ENCODE measurements around the gene USP10. TPM values are rescaled to one million over a fixed set of nuclear protein-coding genes. Genes with fewer than 3 reads are reported as not detected.

The USP10 gene
- total RNA-seq, 2 experiments from 2014 or later = 65.9 to 134 TPM

DNA sequence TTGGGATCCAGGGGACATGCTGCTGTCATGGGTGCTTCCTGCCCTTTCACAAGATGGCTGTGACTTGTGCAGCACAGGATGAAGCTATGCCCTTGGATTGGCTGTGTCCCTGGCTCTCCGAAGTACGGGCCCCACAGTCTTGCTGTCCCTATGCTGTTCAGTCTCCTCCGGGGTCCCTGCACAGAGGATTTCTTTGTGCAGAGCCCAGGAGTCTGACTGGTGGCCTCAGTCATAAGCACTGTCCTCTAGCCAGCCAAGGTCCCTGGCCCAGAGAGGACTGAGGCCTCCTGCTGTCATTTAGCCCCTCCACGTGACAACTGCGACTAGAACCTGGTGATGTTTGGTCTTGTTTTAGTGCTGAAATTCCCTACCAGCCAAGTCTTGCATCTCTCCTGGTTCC is 77.6 kb downstream of the USP10 start:
- DNase-seq (ENCODE audit: low spot score) = no peak
- Histone ChIP-seq H3K36me3 (ENCODE audit: insufficient read depth, low read length) (peaks cover 88% of the 10 kb centered on the region), H3K9me3 (ENCODE audit: low read length) (no peaks in the 10 kb centered on the region), H3K27ac (ENCODE audit: low read depth, low read length, poor library complexity, severe bottlenecking) (no peak overlapping the region), H4K20me1 (ENCODE audit: insufficient read depth, low read length) (no peaks in the 10 kb centered on the region), H3K4me2 (ENCODE audit: low read length) (no peak overlapping the region), H3K9me2 (ENCODE audit: insufficient read depth, low read length) (no peaks in the 10 kb centered on the region), H3K4me3 (ENCODE audit: low read depth, low read length, poor library complexity, severe bottlenecking) (no peak overlapping the region), H2AFZ (ENCODE audit: low read length) (no peak overlapping the region), H3K79me2 (ENCODE audit: insufficient read depth, low read depth, low read length) (no peaks in the 10 kb centered on the region), H3K4me1 (ENCODE audit: insufficient read depth, low read length, poor library complexity, severe bottlenecking) (no peaks in the 10 kb centered on the region)
- no TSS peak for BruUV-seq (replicated peaks)
- ChIA-PET POLR2A (no interaction called here), CTCF (ENCODE audit: unreplicated experiment) (no interaction called here)
- TF ChIP-seq EZH2phosphoT487 (IDR thresholded peaks at IDR 0.05; ENCODE audit: borderline replicate concordance, low read depth, low read length) = no peak
- TF ChIP-seq, protein P1, sequence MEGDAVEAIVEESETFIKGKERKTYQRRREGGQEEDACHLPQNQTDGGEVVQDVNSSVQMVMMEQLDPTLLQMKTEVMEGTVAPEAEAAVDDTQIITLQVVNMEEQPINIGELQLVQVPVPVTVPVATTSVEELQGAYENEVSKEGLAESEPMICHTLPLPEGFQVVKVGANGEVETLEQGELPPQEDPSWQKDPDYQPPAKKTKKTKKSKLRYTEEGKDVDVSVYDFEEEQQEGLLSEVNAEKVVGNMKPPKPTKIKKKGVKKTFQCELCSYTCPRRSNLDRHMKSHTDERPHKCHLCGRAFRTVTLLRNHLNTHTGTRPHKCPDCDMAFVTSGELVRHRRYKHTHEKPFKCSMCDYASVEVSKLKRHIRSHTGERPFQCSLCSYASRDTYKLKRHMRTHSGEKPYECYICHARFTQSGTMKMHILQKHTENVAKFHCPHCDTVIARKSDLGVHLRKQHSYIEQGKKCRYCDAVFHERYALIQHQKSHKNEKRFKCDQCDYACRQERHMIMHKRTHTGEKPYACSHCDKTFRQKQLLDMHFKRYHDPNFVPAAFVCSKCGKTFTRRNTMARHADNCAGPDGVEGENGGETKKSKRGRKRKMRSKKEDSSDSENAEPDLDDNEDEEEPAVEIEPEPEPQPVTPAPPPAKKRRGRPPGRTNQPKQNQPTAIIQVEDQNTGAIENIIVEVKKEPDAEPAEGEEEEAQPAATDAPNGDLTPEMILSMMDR (conservative IDR thresholded peaks at IDR 0.05; ENCODE audit: low read length) = no peak
- intact Hi-C loops (cut with micrococcal nuclease; ENCODE audit: unreplicated experiment) = no loop called here

DNA sequence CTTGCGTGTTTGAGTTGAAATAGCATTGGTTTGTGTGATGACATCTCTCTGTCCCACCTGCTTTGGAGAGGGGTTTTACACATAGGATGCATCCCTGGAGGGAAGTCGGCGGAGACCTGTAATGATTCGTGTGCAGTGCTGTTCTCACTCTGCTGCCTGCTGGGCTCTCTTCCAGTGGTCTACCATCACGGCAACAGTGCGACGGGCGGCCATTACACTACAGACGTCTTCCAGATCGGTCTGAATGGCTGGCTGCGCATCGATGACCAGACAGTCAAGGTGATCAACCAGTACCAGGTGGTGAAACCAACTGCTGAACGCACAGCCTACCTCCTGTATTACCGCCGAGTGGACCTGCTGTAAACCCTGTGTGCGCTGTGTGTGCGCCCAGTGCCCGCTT is 78.9 kb downstream of the USP10 start:
- Histone ChIP-seq H3K9me2 (ENCODE audit: insufficient read depth, low read length) (no peaks in the 10 kb centered on the region), H3K4me2 (ENCODE audit: low read length) (no peak overlapping the region), H3K79me2 (ENCODE audit: insufficient read depth, low read depth, low read length) (no peaks in the 10 kb centered on the region), H4K20me1 (ENCODE audit: insufficient read depth, low read length) (no peaks in the 10 kb centered on the region), H2AFZ (ENCODE audit: low read length) (no peak overlapping the region), H3K4me1 (ENCODE audit: insufficient read depth, low read length, poor library complexity, severe bottlenecking) (no peaks in the 10 kb centered on the region), H3K27ac (ENCODE audit: low read depth, low read length, poor library complexity, severe bottlenecking) (no peak overlapping the region), H3K9me3 (ENCODE audit: low read length) (no peaks in the 10 kb centered on the region), H3K36me3 (ENCODE audit: insufficient read depth, low read length) (peaks cover 75% of the 10 kb centered on the region), H3K4me3 (ENCODE audit: low read depth, low read length, poor library complexity, severe bottlenecking) (no peak overlapping the region)
- no peak for DNase-seq (ENCODE audit: low spot score)
- CTCF ChIA-PET (ENCODE audit: unreplicated experiment) = no interaction called here
- BruUV-seq (replicated peaks) = no TSS peak
- no peak for TF ChIP-seq EZH2phosphoT487 (IDR thresholded peaks at IDR 0.05; ENCODE audit: borderline replicate concordance, low read depth, low read length)
- intact Hi-C loops (cut with micrococcal nuclease; ENCODE audit: unreplicated experiment) = no loop called here
- POLR2A ChIA-PET = no interaction called here

DNA sequence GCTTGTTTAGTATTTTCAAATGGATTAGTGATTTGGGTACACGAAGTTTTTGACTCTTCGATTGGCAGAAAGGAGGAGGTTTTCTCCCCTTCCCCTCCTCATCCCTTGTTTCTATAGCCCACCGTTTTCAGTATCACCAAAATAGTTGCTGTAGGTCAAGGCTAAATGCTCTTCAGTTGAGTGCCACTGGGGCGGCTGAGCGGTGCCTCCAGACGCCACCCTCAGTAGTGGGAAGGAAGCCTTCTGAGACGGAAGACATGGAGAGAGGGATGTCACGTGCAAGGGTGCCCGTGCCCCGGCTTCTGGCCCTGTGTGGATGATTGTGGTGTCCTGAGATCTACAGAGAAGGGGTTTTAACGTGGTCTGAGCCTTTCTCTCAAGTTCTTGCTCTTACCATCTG is 80.3 kb downstream of the USP10 start:
- POLR2A ChIA-PET = no interaction called here

More for the DNA sequence above, 80.3 kb downstream of the USP10 start:
- Histone ChIP-seq H3K36me3 (ENCODE audit: insufficient read depth, low read length) (peaks cover 62% of the 10 kb centered on the region), H3K4me3 (ENCODE audit: low read depth, low read length, poor library complexity, severe bottlenecking) (no peak overlapping the region), H3K4me1 (ENCODE audit: insufficient read depth, low read length, poor library complexity, severe bottlenecking) (no peaks in the 10 kb centered on the region), H3K79me2 (ENCODE audit: insufficient read depth, low read depth, low read length) (no peaks in the 10 kb centered on the region), H3K4me2 (ENCODE audit: low read length) (no peak overlapping the region), H2AFZ (ENCODE audit: low read length) (no peak overlapping the region), H3K9me2 (ENCODE audit: insufficient read depth, low read length) (no peaks in the 10 kb centered on the region), H3K27ac (ENCODE audit: low read depth, low read length, poor library complexity, severe bottlenecking) (no peak overlapping the region), H4K20me1 (ENCODE audit: insufficient read depth, low read length) (no peaks in the 10 kb centered on the region), H3K9me3 (ENCODE audit: low read length) (no peaks in the 10 kb centered on the region)
- TF ChIP-seq EZH2phosphoT487 (IDR thresholded peaks at IDR 0.05; ENCODE audit: borderline replicate concordance, low read depth, low read length) = no peak
- TF ChIP-seq, protein P1 (conservative IDR thresholded peaks at IDR 0.05; ENCODE audit: low read length) = no peak
- intact Hi-C loops (cut with micrococcal nuclease; ENCODE audit: unreplicated experiment) = loop anchor here (10.0 kb wide), 1 partner anchor 195 kb away; no protein-coding TSS in a partner anchor
- BruUV-seq (replicated peaks) = no TSS peak
- CTCF ChIA-PET (ENCODE audit: unreplicated experiment) = no interaction called here
- no peak for DNase-seq (ENCODE audit: low spot score)

Data from OCI-LY7 (cell line).